ENCODE data around the gene TRPC3.

GRCh38 chr4:121863799-121864198 is 88.1 kb downstream of the TRPC3 start:
- TF ChIP-seq, protein P1, sequence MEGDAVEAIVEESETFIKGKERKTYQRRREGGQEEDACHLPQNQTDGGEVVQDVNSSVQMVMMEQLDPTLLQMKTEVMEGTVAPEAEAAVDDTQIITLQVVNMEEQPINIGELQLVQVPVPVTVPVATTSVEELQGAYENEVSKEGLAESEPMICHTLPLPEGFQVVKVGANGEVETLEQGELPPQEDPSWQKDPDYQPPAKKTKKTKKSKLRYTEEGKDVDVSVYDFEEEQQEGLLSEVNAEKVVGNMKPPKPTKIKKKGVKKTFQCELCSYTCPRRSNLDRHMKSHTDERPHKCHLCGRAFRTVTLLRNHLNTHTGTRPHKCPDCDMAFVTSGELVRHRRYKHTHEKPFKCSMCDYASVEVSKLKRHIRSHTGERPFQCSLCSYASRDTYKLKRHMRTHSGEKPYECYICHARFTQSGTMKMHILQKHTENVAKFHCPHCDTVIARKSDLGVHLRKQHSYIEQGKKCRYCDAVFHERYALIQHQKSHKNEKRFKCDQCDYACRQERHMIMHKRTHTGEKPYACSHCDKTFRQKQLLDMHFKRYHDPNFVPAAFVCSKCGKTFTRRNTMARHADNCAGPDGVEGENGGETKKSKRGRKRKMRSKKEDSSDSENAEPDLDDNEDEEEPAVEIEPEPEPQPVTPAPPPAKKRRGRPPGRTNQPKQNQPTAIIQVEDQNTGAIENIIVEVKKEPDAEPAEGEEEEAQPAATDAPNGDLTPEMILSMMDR (IDR thresholded peaks at IDR 0.05), result no peak
- no peak for TF ChIP-seq EZH2 (IDR thresholded peaks at IDR 0.05)
